MCF 10A (cell line): ENCODE data around the gene TMEM248. TPM values are rescaled to one million over a fixed set of nuclear protein-coding genes. Genes with fewer than 3 reads are reported as not detected.

Experiments used
- BruUV-seq: library from RNA; stranded (reverse); fragments of 400-500 nt; replicated peaks from 2 replicates; lab custom pipeline; 2021; lab: Mats Ljungman, UMichigan
- CTCF ChIA-PET: fragments of 300-600 bp; sonication (Branson Sonifier 250); formaldehyde crosslinking; extraction: SDS; loops from one replicate; lab custom pipeline; 2021; ENCODE audit warnings: antibody characterized with exemption, inconsistent platforms; lab: Yijun Ruan, JAX
- POLR2A ChIA-PET: fragments of 300-600, 350-650 bp; sonication (Branson Sonifier 250); formaldehyde crosslinking; extraction: SDS; loops from one replicate; lab custom pipeline; 2020; ENCODE audit warnings: antibody characterized with exemption, inconsistent platforms; lab: Yijun Ruan, JAX
- DNase-seq: peaks from one replicate; pipeline ENCODE4 v3.0.0-alpha.2; 2018; ENCODE audit not compliant: unreplicated experiment
- H3K27ac Mint-ChIP-seq: one replicate; pipeline ENCODE4 v1.8.0; 2022; ENCODE audit warnings: mild to moderate bottlenecking, low read depth, mixed read lengths; ENCODE audit not compliant: unreplicated experiment
- H3K27me3 Mint-ChIP-seq: one replicate; pipeline ENCODE4 v1.8.0; 2022; ENCODE audit warnings: mixed read lengths; ENCODE audit not compliant: insufficient read depth, unreplicated experiment
- H3K36me3 Mint-ChIP-seq: one replicate; pipeline ENCODE4 v1.8.0; 2022; ENCODE audit warnings: mild to moderate bottlenecking, moderate library complexity, mixed read lengths; ENCODE audit not compliant: insufficient read depth, unreplicated experiment
- H3K4me1 Mint-ChIP-seq: one replicate; pipeline ENCODE4 v1.8.0; 2022; ENCODE audit warnings: mixed read lengths; ENCODE audit not compliant: insufficient read depth, unreplicated experiment
- H3K4me3 Mint-ChIP-seq: one replicate; pipeline ENCODE4 v1.8.0; 2022; ENCODE audit warnings: mild to moderate bottlenecking, moderate library complexity, mixed read lengths; ENCODE audit not compliant: unreplicated experiment
- H3K9me3 Mint-ChIP-seq: one replicate; pipeline ENCODE4 v1.8.0; 2022; ENCODE audit warnings: mixed read lengths; ENCODE audit not compliant: unreplicated experiment
- CTCF ChIP-seq: fragments of 200-600 bp; IDR thresholded peaks from one replicate; pipeline ENCODE4 v1.8.0; 2022; ENCODE audit warnings: antibody characterized with exemption, mild to moderate bottlenecking; ENCODE audit not compliant: unreplicated experiment
- intact Hi-C: fragments of 100-400 bp; cut with micrococcal nuclease; formaldehyde crosslinking; loops from 2 replicates; pipeline ENCODE4 v1.14.1; 2022
- total RNA-seq: library from RNA; stranded (reverse); gene quantifications from 2 replicates; pipeline ENCODE4 v1.2.3, GENCODE V29; 2022

Gene TMEM248
- total RNA-seq, 1 experiment from 2014 or later: 75.7 TPM

- BruUV-seq: no TSS peak
- no peaks in the 10 kb centered on the region for H3K27me3 Mint-ChIP-seq
- H3K9me3 Mint-ChIP-seq: no peaks in the 10 kb centered on the region
- H3K27ac Mint-ChIP-seq: no peak overlapping the region
- CTCF ChIA-PET: no interaction called here
- DNase-seq: no peak
- no peaks in the 10 kb centered on the region for H3K4me1 Mint-ChIP-seq
- intact Hi-C loops: no loop called here
- H3K36me3 Mint-ChIP-seq: peaks cover 22% of the 10 kb centered on the region
- no peak overlapping the region for H3K4me3 Mint-ChIP-seq
- POLR2A ChIA-PET: interaction anchor here (0.6 to 0.7 kb wide), 2 partner anchors 9 to 19 kb away, joined by 3 to 4 read pairs; partner anchors contain the start of gene TMEM248
- no peak for TF ChIP-seq CTCF
Observed at GRCh38 chr7:66901941-66902843, 18.8 kb upstream of the TMEM248 start.

GRCh38 chr7:66902844-66903180 is 18.2 kb upstream of the TMEM248 start:
- intact Hi-C loops: no loop called here
- ChIA-PET POLR2A (interaction anchor here (0.7 kb wide), 1 partner anchor 18 kb away, joined by 3 read pairs; the partner anchor contains the start of gene TMEM248), CTCF (interaction anchor here (0.7 kb wide), 1 partner anchor 86 kb away, joined by 3 read pairs; no protein-coding TSS in a partner anchor)
- no peak for TF ChIP-seq CTCF
- H3K4me1 Mint-ChIP-seq: no peaks in the 10 kb centered on the region
- no peak overlapping the region for H3K4me3 Mint-ChIP-seq
- peaks cover 22% of the 10 kb centered on the region for H3K36me3 Mint-ChIP-seq
- H3K9me3 Mint-ChIP-seq: no peaks in the 10 kb centered on the region
- DNase-seq: no peak
- H3K27me3 Mint-ChIP-seq: no peaks in the 10 kb centered on the region
- no TSS peak for BruUV-seq
- no peak overlapping the region for H3K27ac Mint-ChIP-seq

GRCh38 chr7:66903360-66904062 is 17.5 kb upstream of the TMEM248 start:
- H3K36me3 Mint-ChIP-seq: peaks cover 22% of the 10 kb centered on the region
- TF ChIP-seq CTCF: no peak
- BruUV-seq: no TSS peak
- no peaks in the 10 kb centered on the region for H3K4me1 Mint-ChIP-seq
- no peaks in the 10 kb centered on the region for H3K9me3 Mint-ChIP-seq
- DNase-seq: no peak
- no peaks in the 10 kb centered on the region for H3K27me3 Mint-ChIP-seq
- H3K27ac Mint-ChIP-seq: no peak overlapping the region
- ChIA-PET POLR2A (no interaction called here), CTCF (interaction anchor here (0.7 to 1.3 kb wide), 3 partner anchors 10 to 87 kb away, joined by 3 read pairs; no protein-coding TSS in a partner anchor)
- H3K4me3 Mint-ChIP-seq: no peak overlapping the region
- intact Hi-C loops: no loop called here
